Islet precursor cell (in vitro differentiated cells): Measurements from ENCODE around the gene TUNAR.
"Not testable (repeated sequence)": the region's sequence is repeated elsewhere in the genome, so short reads cannot be mapped to it uniquely, and the experiment has no call there.

Experiments
- DNase-seq: peaks from one replicate; pipeline ENCODE4 v3.0.0-alpha.2; 2018

Gene TUNAR

GRCh38 chr14:95920769-95921438 is 44.3 kb downstream of the TUNAR start:
- no peak for DNase-seq

GRCh38 chr14:95922080-95922479 is 45.4 kb downstream of the TUNAR start:
- no peak for DNase-seq

- DNase-seq, result no peak
Observed at GRCh38 chr14:95928751-95929150, 52.1 kb downstream of the TUNAR start.

GRCh38 chr14:95931384-95931783 is 54.8 kb downstream of the TUNAR start:
- no peak for DNase-seq

- no peak for DNase-seq
Observed at GRCh38 chr14:95935228-95935822, 58.7 kb downstream of the TUNAR start.

GRCh38 chr14:95936041-95936440 is 59.4 kb downstream of the TUNAR start:
- no peak for DNase-seq

GRCh38 chr14:95939335-95939734 is 62.7 kb downstream of the TUNAR start:
- DNase-seq, result no peak

GRCh38 chr14:95941897-95942296 is 65.3 kb downstream of the TUNAR start:
- no peak for DNase-seq

- no peak for DNase-seq
Observed at GRCh38 chr14:95943699-95944098, 67.1 kb downstream of the TUNAR start.

GRCh38 chr14:95944462-95944861 is 67.8 kb downstream of the TUNAR start:
- DNase-seq, result no peak

GRCh38 chr14:95946867-95947266 is 70.2 kb downstream of the TUNAR start:
- no peak for DNase-seq

GRCh38 chr14:95948558-95948981 is 71.9 kb downstream of the TUNAR start:
- DNase-seq, result no peak

- DNase-seq, result no peak
Observed at GRCh38 chr14:95951359-95951758, 74.7 kb downstream of the TUNAR start.

- no peak for DNase-seq
Observed at GRCh38 chr14:95953111-95953724, 76.6 kb downstream of the TUNAR start.

GRCh38 chr14:95956601-95957460 is 80.2 kb downstream of the TUNAR start:
- DNase-seq, result no peak

GRCh38 chr14:95958105-95958504 is 81.5 kb downstream of the TUNAR start:
- DNase-seq, result no peak

- no peak for DNase-seq
Observed at GRCh38 chr14:95959317-95959716, 82.7 kb downstream of the TUNAR start.

GRCh38 chr14:95961481-95961880 is 84.8 kb downstream of the TUNAR start:
- peak; percentile 88 for DNase-seq

- no peak for DNase-seq
Observed at GRCh38 chr14:95964901-95965300, 88.3 kb downstream of the TUNAR start.

- not testable (repeated sequence) for DNase-seq
Observed at GRCh38 chr14:95968048-95968447, 91.4 kb downstream of the TUNAR start.
